Coronary artery (tissue), 2 donors: ENCODE results near the gene ACER1.

Experiments used
- DNase-seq: peaks from one replicate; pipeline ENCODE4 v3.0.0-alpha.2; 2017; ENCODE audit warnings: low spot score
- H3K27ac ChIP-seq, 2 donors: fragments of 200-600 bp; sonication (generic); one replicate each; pipeline ENCODE4 v1.5.1; 2016 to 2019
- H3K4me3 ChIP-seq: fragments of 200-600 bp; sonication (generic); 2 replicates; pipeline ENCODE4 v1.5.1; 2016; ENCODE audit warnings: mild to moderate bottlenecking, moderate library complexity
- TF ChIP-seq, protein P1 (sequence below): fragments of 200-600 bp; sonication (generic); IDR thresholded peaks from one replicate; pipeline ENCODE4 v1.5.1; 2019; ENCODE audit warnings: antibody characterized with exemption

ACER1 gene, protein sequence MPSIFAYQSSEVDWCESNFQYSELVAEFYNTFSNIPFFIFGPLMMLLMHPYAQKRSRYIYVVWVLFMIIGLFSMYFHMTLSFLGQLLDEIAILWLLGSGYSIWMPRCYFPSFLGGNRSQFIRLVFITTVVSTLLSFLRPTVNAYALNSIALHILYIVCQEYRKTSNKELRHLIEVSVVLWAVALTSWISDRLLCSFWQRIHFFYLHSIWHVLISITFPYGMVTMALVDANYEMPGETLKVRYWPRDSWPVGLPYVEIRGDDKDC

DNA sequence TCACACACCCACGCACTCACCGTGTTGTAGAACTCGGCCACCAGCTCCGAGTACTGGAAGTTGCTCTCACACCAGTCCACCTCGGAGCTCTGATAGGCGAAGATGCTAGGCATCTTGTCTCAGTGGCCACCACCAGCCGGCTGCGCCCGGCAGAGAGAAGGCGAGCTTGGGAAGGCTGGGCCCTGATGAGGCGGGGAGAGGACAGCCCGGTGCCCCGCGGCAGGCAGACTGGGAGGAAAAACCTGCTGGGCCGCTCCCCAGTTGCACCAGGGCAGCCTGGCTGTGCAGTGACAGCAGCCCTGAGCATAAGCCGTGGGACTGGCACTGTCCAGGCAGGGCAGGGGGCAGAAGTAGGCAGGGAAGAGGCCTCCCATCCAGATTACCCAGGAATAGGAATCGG is at the start of gene ACER1:
Gene ACER1, minus strand, starts transcription at position 174 of the 400 bp plus-strand sequence. Its CDS starts 61 bp downstream, at position 113.
- Histone ChIP-seq H3K27ac (no peak within 1 kb of the TSS), H3K4me3 (no peak within 1 kb of the TSS)
- TF ChIP-seq, protein P1, sequence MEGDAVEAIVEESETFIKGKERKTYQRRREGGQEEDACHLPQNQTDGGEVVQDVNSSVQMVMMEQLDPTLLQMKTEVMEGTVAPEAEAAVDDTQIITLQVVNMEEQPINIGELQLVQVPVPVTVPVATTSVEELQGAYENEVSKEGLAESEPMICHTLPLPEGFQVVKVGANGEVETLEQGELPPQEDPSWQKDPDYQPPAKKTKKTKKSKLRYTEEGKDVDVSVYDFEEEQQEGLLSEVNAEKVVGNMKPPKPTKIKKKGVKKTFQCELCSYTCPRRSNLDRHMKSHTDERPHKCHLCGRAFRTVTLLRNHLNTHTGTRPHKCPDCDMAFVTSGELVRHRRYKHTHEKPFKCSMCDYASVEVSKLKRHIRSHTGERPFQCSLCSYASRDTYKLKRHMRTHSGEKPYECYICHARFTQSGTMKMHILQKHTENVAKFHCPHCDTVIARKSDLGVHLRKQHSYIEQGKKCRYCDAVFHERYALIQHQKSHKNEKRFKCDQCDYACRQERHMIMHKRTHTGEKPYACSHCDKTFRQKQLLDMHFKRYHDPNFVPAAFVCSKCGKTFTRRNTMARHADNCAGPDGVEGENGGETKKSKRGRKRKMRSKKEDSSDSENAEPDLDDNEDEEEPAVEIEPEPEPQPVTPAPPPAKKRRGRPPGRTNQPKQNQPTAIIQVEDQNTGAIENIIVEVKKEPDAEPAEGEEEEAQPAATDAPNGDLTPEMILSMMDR: no peak
- DNase-seq: no peak

DNA sequence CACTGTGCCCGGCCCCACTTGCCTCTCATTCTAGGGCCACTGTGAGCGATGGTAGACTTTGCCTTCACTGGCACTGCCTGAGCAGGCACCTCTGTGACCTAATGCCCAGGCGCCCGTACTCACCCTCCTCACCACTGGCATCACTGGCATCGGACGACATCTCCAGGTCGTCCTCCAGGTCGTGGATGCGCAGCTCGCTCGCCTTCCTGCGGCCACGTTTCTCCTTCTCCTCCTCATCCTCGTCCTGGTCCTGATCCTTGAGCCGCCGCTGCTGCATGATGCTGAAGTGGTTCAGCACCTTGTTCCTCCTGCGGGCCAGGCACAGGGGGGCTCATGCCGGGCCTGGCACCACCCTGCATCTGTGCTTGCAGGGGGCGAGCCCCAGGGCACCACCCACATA is 49.8 kb upstream of the ACER1 start:
- TF ChIP-seq, protein P1: no peak
- Histone ChIP-seq H3K4me3 (no peak overlapping the region), H3K27ac (no peak overlapping the region)
- no peak for DNase-seq

DNA sequence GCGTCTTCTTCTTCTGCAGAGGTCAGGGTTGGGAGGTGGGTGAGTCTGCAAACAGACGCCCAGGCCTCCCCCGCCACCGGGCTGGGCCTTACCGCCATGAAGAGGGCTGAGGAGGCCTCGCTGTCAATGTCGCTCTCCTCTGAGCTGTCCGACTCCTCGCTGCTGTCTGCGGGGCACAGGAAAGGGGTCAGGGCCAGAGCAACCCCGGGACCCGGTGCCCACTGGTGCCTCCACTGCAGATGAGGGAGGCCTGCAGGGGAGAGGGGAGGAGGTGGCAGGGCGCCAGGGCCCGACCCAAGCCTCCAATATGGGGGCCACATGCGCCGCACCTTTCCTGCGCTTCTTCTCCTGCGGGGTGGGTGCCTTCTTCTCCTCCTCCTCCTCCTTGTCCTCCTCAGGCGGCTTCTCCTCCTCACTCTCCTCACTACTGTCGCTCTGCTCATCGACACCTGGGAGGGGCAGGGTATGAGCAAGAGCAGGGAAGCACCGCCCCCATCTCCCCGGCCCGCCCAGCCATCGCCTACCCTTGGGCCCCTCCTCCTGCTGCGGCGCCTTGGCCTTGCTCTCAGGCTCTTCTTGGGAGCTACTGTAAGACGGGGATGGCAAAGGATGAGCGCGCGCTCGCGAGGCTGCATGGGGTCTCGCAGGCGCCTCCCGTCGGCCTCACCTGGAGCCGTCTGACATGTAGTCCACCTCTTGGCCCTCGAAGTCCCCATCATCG is 47.8 kb upstream of the ACER1 start:
- no peak for DNase-seq
- Histone ChIP-seq H3K4me3 (no peak overlapping the region), H3K27ac (no peak overlapping the region)
- TF ChIP-seq, protein P1: no peak

DNA sequence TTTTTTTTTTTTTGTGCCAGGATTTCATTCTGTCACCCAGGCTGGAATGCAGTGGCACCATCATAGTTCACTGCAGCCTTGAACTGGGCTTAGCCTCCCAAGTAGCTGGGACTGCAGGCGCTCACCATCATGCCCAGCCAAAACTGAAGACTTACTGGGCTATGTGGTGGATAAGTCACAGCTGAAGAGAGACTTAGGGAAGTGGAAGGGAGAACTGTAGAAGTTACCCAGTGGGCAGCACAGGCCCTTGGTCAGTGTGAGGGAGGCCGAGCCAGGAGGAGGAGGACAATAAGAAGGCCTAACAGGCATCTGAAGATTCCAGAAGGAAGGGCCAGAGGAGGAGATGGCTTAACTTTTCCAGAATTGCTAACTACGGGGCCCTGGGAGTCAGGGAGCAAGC is 46.3 kb upstream of the ACER1 start:
- no peak overlapping the region for H3K27ac ChIP-seq
- TF ChIP-seq, protein P1: no peak
- no peak for DNase-seq
- no peak overlapping the region for H3K4me3 ChIP-seq

DNA sequence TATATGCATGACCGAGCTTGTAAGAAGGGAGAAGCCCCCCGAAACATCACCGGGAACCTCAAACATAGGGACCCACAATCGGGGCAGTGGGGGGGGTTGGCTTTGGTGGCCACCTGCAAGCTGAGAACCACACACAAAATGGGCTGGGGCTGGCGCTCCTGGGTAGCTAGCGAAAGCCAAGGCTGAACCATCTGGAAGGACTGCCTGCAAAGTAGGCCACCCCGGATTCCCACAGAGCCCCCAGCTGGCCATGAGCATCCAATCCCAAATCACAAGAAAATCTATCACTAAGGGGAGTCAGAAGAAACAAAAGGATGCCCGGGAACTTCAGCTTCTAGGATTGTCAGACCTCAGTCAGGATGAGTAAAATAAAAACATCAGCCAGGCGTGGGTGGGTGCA is 45.1 kb upstream of the ACER1 start:
- no peak for DNase-seq
- H3K4me3 ChIP-seq: no peak overlapping the region
- TF ChIP-seq, protein P1: no peak
- H3K27ac ChIP-seq: peak overlapping the region in 1 of 2 donors; percentile 53

DNA sequence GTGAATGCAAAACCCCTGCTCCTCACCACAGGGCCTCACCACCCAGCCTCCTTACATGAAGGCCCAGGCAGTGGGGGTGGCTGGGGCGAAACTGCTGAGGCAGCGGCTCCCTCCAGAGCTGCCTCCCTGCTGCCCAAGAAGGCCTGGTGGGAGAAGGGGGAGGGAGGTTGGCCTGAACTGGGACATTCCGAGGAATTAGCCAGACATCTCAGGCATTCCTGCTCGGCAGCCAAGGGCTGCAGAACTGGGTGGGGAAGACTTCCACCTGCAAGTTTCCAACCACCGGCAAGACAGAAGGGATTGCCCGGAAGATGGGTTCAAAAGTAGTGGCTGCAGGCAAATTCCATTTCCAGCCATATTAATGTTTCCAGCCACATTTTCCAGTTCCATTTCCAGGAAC is 44.6 kb upstream of the ACER1 start:
- DNase-seq: no peak
- H3K27ac ChIP-seq: peak overlapping the region in 1 of 2 donors; percentile 53
- TF ChIP-seq, protein P1: no peak
- no peak overlapping the region for H3K4me3 ChIP-seq
